ENCODE data around the gene BRSK2. TPM values are rescaled to one million over a fixed set of nuclear protein-coding genes. Genes with fewer than 3 reads are reported as not detected.
"Not testable (repeated sequence)": the region's sequence is repeated elsewhere in the genome, so short reads cannot be mapped to it uniquely, and the experiment has no call there.

BRSK2 gene
- total RNA-seq, 2 donors from 2014 or later = 0.81 to 1.0 TPM

DNA sequence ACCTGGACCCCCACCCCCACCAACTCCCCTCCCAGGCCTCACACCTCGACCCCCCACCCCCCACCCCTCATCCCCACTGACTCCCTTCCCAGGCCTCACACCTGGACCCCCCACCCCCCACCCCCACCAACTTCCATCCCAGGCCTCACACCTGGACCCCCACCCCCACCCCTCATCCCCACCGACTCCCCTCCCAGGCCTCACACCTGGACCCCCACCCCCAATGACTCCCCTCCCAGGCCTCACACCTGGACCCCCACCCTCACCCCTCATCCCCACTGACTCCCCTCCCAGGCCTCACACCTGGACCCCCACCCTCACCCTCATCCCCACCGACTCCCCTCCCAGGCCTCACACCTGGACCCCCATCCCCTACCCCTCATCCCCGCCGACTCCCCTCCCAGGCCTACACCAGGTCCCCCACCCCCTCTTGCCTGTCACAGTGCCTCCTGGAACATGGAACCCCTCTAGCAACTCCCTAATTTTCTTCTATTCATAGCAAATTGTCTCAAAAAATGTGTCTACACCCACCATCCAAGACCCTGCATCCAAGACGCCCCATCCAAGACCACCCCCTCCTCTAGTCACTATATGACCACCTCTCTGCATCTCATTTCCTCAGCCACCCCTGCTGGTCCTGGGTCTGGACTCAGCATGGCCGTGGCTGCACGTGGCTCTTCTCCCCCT is 36.9 kb upstream of the BRSK2 start:
- peak; percentile 30 for DNase-seq (ENCODE audit: low spot score)
- intact Hi-C loops (cut with DNase I) = no loop called here

GRCh38 chr11:1353383-1354124 is 36.2 kb upstream of the BRSK2 start:
- peak; percentile 55 for DNase-seq (ENCODE audit: low spot score)
- intact Hi-C loops (cut with DNase I) = no loop called here

- peak; percentile 66 for DNase-seq (ENCODE audit: low spot score)
- intact Hi-C loops (cut with DNase I) = no loop called here
Observed at GRCh38 chr11:1354125-1354938, 35.4 kb upstream of the BRSK2 start.

- no peak for DNase-seq (ENCODE audit: low spot score)
- intact Hi-C loops (cut with DNase I) = no loop called here
Observed at GRCh38 chr11:1356007-1356435, 33.7 kb upstream of the BRSK2 start.

DNA sequence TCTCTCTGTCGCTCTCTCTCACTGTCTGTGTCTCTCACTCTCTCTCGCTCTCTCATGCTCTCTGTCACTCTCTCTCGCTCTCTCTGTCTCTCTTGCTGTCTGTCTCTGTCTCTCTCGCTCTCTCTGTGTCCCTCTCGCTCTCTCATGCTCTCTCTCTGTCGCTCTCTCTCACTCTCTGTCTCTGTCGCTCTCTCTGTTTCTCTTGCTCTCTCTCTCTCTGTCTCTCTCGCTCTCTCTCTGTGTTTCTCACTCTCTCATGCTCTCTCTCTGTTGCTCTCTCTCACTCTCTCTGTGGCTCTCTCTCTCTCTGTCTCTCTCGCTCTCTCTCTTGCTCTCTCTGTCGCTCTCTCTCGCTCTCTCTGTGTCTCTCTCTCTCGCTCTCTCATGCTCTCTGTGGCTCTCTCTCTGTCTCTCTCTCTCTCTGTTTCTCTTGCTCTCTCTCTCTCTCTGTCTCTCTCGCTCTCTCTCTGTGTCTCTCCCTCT is 33.2 kb upstream of the BRSK2 start:
- no peak for DNase-seq (ENCODE audit: low spot score)
- intact Hi-C loops (cut with DNase I) = no loop called here

DNA sequence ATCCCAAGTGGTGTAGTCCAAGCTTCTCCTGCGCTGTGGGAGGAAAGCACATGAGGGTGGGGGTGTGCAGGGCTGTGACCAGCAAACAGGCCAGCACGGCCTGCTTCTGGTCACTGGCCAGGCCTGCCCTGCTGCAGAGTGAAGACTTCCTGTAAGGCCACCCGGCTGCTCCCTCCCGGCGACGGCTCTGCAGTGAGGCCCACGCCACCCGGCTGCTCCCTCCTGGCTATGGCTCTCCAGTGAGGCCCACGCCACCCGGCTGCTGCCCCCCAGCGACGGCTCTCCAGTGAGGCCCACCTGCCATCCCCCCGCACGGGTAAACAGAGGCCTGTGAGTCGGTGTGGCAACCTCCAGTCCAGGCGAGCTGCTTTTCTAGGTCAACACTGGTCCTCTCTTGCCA is 31.4 kb upstream of the BRSK2 start:
- no peak for DNase-seq (ENCODE audit: low spot score)
- intact Hi-C loops (cut with DNase I) = no loop called here

- DNase-seq (ENCODE audit: low spot score); intact Hi-C loops (cut with DNase I): not testable (repeated sequence)
Observed at GRCh38 chr11:1358931-1359330, 30.8 kb upstream of the BRSK2 start.

DNA sequence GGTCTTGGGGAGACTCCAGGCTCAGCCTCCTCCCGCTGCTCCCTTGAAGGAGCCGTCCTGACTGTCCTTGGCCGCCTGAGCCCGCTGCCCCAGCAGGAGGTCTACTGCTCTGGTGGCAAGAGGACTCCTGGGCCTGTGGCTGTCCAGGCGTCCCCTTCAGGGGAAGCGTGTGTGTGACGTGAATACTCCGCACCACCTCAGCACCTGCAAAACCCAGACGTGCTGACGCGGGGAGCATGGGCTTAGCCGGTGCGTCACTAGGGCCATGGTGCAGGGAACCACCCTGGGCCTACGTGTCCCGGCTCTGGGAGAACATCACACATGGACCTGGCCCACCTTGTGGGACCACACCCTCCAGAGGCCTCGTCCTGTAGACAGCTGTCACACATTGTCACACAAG is 30.2 kb upstream of the BRSK2 start:
- intact Hi-C loops (cut with DNase I) = no loop called here
- no peak for DNase-seq (ENCODE audit: low spot score)

GRCh38 chr11:1360181-1360834 is 29.4 kb upstream of the BRSK2 start:
- intact Hi-C loops (cut with DNase I) = no loop called here

GRCh38 chr11:1360835-1361357 is 28.8 kb upstream of the BRSK2 start:
- intact Hi-C loops (cut with DNase I) = no loop called here
- DNase-seq (ENCODE audit: low spot score) = no peak

More at GRCh38 chr11:1360181-1360834, 29.4 kb upstream of the BRSK2 start:
- no peak for DNase-seq (ENCODE audit: low spot score)

GRCh38 chr11:1361882-1362281 is 27.9 kb upstream of the BRSK2 start:
- no peak for DNase-seq (ENCODE audit: low spot score)
- intact Hi-C loops (cut with DNase I) = no loop called here

DNA sequence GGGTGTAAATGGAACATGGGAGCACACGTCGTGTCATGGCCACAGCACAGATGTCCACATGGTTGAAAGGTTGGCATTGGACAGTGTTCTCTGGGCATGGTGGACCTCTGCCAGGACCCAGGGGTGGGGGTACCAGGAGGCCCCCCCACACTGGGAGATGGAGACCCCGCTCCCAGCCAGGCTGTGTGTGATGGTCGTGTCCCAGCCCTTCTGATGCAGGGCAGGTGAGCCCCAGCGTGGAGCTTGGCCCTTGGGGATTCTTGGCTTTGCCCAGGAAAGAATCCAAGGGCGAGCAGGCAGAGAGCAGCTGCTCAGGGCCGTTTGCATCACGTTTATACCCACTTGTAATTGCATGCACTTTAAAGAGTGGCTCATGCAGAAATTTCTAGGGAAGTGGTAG is 22.0 kb upstream of the BRSK2 start:
- no peak for DNase-seq (ENCODE audit: low spot score)
- intact Hi-C loops (cut with DNase I) = no loop called here

- DNase-seq (ENCODE audit: low spot score) = peak; percentile 81
- intact Hi-C loops (cut with DNase I) = no loop called here
Observed at GRCh38 chr11:1368216-1368615, 21.5 kb upstream of the BRSK2 start.

DNA sequence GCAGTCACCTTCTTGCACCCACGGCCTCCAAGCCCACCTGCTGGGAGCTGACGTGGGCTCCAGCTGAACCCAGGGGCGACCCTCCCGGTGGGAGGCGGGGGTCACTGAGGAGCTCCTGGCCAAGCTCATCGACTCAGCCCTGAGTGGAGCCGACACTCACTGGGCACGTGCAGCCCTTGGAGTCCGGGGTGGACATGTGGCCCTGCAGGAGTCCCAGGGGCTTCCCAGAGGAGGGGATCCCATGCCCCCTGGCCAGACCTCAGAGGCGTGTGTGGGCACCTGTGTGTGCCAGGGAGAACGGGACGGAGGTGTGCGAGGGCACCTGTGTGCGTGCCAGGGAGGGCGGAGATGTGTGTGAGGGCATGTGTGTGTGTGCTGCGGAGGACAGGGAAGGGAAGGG is 20.8 kb upstream of the BRSK2 start:
- no peak for DNase-seq (ENCODE audit: low spot score)
- intact Hi-C loops (cut with DNase I) = no loop called here

- intact Hi-C loops (cut with DNase I) = no loop called here
- DNase-seq (ENCODE audit: low spot score) = no peak
Observed at GRCh38 chr11:1369371-1370005, 20.2 kb upstream of the BRSK2 start.

GRCh38 chr11:1370186-1371025 is 19.3 kb upstream of the BRSK2 start:
- intact Hi-C loops (cut with DNase I) = no loop called here
- peak; percentile 80 for DNase-seq (ENCODE audit: low spot score)

DNA sequence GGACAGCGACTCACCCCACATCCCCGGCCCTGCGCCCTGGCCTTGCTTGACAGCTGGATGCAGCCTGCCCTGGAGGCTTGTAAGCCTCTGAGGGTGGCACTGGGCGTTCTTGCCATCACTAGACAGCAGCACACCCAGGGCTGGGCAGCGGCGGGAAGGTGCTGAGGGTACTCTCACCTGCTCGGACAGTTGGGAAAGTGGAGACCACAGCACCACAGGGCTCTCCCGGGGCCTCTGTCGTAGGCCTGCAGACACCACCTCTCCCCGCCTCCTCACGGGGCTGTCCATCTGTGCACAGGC is 18.8 kb upstream of the BRSK2 start:
- peak; percentile 80 for DNase-seq (ENCODE audit: low spot score)
- intact Hi-C loops (cut with DNase I) = no loop called here

GRCh38 chr11:1371377-1371776 is 18.4 kb upstream of the BRSK2 start:
- no peak for DNase-seq (ENCODE audit: low spot score)
- intact Hi-C loops (cut with DNase I) = no loop called here
